Left renal pelvis (tissue), 4 donors: Measurements from ENCODE around the gene VKORC1. TPM values are rescaled to one million over a fixed set of nuclear protein-coding genes. Genes with fewer than 3 reads are reported as not detected.

Experiments used
- DNase-seq, 4 donors: peaks; one replicate each; pipeline ENCODE4 v3.0.0-alpha.2; 2013; ENCODE audit warnings: low read depth in 4 of 4, low spot score in 3 of 4
- polyA plus RNA-seq, 4 donors: library from polyadenylated mRNA; unstranded; fragments of 120-200 nt; gene quantifications; one replicate each; pipeline ENCODE4 v1.2.1, GENCODE V29; 2013; ENCODE audit not compliant: insufficient read length in 4 of 4

VKORC1 gene
- polyA plus RNA-seq, 4 donors = 74.1 to 77.8 (median 76.9) TPM

DNA sequence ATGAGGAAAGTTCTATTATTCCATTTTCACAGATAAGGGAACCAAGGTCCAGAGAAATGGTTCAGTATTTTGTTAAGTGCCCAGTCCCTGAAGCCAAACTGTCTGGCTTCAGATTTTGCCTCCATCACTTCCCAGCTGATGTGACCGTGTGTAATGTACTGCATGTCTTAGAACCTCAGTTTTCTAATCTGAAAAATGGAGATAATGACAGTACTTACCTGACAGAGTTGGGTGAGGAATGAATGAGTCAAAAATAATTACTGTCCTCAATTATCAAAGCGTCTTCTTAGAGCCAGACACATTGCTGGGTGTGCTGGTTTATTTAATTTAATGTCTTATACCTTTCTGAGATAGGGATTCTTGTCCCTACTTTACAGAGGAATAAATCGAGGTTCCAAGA lies 27.3 kb downstream of the VKORC1 start:
- no peak for DNase-seq

DNA sequence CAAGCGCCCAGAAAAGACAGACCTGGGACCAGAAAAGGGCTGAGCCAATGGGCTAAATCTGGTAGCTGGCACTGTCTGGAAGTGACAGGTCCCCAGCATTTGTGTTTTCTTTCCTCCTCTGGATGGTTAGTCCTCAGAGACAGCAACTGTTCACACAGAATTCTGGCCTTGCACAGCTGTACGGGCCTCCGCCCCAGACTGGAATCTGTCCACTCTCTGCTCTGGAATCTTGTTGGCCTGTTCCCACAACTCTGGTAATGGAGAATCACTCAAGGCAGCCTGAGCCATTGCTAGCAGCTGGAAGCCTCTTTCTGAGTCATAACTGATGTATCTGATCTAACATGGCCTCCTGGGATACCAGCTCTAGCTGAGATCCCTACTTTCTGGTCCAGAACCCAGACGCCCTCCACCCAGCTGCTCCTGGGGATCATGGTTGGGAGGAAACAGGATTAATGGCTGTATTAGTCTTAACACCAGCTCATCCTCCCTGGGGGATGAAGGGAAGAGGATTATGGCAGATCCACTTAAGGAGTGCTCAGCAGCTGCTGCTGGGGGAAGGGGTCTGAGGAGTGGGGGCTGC lies 29.6 kb downstream of the VKORC1 start:
- DNase-seq = no peak

DNA sequence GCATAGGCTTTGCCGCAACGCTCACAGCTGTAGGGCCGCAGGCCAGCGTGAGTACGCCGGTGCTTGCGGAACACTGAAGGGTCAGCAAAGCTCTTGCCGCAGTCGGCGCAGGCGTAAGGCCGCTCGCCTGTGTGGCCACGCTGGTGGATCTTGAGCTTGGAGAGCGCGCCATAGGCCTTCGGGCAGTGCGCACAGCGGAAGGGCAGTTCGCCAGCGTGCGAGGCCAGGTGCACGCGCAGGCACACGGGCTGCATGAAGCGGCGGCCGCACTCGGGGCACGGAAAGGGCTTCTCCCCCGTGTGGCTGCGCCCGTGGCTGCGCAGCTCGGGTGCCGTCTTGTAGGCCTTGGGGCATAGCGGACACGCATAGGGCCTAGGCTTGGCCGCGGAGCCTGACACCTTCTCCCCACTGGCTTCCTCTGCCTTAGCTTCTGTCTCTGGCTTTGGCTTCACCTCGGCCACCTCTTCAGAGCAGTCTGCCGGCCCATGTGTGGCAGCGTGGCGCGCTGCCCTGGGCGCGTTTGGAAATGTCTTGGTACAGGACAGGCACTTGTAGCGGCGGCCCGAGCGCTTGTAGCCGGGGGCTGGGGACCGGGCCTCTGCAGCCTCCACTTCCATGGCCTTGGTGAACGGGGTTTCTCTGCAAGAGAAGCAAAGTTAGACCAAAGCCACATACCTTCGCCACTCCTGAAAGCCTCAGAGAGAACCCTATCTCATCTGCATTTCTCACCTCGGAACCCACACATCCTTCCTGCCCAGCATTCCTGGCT lies 30.6 kb downstream of the VKORC1 start:
- no peak for DNase-seq

DNA sequence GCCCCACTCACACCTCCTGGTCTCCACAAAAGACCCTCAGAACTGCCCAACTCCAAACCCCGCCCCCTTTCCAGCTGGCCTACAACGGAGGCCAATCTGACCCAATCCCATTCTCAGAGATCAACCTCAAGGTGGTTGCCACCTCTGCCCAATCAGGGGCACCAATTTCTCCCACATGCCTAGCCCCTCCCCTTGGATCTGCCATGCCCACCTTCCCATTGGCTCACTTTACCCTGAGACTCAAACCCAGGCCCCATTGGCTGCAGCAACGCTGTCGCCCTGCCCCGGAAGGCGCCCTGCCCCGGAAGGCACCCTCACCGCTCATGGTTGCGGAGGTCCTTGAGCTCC lies 31.1 kb downstream of the VKORC1 start:
- DNase-seq = no peak

DNA sequence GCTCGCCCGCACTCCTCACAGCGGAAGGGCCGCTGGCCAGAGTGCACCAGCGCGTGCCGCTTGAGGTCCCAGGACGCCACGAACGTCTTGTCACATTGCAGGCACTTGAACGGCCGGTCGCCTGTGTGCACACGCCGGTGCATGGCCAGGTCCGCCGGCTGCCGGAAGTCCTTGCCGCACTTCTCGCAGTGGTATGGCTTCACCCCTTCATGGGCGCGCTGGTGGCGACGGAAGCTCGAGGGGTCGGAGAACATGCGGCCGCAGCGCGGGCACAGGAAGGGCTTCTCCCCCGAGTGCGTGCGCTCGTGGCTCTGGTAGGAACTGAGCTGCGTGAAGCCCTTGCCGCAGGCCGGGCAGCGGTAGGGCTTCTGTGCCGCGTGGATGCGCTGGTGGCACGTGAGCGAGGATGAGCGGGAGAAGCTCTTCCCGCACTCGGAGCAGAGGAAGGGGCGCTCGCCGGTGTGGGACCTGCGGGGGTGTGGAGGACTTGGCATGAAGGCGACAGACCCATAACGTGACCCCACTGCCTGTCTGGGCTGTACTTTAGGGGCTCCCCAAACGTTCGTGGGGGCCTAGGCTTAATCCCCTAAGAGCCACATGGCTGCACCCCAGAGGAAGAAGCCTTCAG lies 32.7 kb downstream of the VKORC1 start:
- no peak for DNase-seq

DNA sequence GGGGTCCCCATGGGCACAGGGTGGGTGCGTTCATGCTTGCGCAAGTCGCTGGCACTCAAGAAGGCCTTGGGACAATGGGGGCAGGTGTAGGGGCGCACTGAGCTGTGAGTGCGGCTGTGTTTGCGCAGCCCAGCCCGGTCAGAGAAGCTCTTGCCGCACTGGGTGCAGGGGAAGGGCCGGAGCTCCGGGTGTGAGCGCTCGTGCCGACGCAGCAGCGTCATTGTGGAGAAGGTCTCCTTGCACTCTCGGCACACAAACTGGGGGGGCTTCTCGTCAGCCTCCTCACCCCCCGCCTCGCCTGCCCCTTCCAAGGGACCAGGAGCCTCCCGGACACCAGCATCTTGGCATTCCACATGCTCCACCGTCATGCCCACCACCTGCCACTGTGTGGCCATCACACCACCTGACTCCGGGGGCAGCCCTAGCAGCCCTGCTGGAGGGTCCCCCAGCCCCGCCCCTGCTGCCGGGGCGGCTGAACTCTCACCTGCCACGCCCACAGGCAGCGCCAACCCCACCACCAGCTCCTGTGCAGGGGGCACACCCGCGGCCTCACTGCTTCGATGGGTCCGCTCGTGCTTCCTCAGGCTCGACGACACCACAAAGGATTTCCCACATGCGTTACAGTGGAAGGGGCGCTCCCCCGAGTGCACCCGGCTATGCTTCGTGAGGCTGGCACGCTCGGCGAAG lies 33.3 kb downstream of the VKORC1 start:
- no peak for DNase-seq

DNA sequence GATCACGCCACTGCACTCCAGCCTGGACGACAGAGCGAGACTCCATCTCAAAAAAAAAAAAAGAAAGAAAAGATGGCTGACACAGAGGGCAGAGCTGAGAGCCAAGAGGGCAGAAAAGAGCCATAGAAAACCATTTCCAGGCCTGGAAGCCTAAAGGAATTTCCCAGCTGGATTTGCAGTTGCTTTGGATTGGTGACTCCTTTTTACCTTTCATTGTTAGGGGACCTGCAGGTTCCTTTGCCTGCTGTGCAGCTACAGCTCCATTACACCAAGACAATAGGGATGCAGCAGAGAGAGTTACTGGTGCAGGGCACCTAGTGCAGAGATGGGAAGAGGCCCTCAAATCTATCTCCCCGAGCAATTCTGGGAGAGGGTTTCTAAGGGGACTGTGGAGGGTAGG lies 39.0 kb downstream of the VKORC1 start:
- no peak for DNase-seq

DNA sequence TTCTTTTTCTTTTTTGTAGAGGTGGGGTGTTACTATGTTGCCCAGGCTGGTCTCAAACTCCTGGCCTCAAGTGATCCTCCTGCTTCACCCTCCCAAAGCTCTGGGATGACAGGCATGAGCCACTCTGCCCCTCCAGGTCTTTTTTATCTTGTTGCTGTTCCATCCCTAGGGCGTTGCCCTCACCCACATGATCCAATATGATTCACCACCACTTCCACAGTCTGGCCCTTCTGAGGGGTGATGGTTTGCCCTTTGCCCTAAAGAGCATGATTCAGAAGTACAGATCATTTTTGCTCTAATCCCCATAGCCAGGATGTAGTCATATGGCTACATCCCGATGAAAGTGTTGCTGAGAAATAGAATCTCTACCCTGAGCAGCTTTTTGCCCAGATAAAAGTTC lies 42.5 kb downstream of the VKORC1 start:
- no peak for DNase-seq

DNA sequence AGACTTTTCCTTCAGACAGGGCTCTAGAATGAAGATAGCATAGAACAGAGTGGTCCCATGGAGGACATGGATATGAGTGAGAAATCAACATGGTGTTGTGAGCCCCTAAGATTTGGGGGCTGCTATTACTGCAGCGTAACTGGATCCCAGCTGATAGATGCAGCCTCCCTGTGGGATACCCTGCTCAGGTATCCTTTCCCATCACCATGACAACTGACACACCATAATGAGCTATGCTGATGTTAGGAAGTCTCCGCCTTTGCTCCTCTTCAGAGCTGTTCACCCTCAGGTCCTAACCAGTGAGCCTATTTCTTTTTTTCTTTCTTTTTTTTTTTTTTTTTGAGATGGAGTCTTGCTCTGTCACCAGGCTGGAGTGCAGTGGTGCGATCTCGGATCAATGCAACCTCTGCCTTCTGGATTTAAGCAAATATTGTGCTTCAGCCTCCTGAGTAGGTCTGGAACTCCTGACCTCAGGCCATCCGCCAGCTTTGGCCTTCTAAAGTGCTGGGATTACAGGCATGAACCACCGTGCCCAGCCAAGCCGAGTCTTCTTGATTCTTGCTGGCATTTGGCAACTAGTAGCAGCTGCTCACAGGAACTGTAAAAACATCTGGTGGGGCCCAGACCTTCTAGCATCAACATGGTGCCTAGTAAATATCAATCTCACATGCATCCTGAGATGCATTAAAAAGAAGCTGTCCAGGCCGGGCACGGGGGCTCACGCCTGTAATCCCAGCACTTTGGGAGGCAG lies 44.1 kb downstream of the VKORC1 start:
- no peak for DNase-seq

DNA sequence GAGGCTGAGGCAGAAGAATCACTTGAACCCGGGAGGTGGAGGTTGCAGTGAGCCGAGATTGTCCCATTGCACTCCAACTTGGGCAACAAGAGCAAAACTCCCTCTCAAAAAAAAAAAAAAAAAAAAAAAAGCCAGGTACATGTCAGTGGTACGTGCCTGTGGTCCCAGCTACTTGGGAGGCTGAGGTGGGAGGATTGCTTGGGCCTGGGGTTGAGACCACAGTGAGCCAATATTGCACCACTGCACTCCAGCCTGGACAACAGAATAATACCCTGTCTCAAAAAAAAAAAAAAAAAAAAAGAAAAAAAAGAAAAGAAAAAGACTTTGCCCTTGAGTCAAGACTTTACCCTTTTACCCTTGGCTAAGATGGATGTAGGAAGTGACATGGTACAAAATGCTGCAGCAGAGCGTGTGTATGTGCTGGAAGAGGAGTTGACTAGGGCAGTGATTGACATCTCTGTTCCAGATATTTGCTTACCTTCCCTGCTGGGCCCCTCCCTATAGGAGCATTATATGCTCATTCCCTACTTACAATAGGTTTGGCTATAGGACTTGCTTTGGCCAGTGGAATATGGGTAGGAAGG lies 50.6 kb downstream of the VKORC1 start:
- no peak for DNase-seq

DNA sequence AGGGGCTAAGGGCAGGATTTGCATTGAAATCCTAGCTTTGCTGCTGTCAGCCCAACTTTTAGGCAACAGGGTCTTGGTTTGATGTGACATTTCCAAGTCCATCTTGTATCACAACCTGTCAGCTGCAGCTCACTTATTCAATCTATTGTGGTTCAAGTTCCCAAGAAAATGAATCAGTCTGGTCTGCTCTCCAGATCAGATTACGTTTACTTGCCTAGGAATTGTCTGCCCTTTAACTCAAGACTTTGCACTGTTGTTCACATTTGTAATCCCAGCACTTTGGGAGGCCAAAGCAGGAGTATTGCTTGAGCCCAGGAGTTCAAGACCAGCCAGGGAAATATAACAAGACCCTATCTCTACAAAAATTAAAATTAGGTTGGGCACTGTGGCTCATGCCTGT lies 51.2 kb downstream of the VKORC1 start:
- DNase-seq = no peak

DNA sequence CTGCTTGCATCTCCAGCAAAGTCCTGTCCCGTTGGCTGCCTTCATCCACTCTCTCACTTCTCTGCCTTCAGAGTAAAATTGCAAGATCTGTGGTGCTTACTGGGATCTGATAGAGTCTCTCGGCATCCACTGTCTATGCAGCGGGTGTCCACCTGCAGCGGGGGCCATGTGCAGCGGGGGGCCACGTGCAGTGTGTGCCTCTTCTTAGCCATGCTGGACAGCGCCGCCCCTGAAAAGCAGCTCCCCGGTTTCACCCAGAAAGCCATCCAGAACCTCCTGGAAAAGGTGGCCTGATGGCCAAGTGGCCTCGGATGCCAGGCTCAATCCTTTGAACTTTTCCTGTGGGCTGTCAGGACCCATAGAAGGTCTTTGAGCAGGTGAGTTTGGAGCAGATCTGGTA lies 51.7 kb downstream of the VKORC1 start:
- DNase-seq = no peak

Other genes starting within 250 kb of the VKORC1 start
- gene BCL7C, start 200.7 kb downstream of the VKORC1 start, polyA plus RNA-seq = 10 to 100 TPM; 35.3 to 51.7 (median 43.7) TPM
- gene CTF1, start 198.2 kb downstream of the VKORC1 start, polyA plus RNA-seq = 1 to 10 TPM; 6.9 to 8.8 (median 7.7) TPM
- 10 to 100 TPM; 16.5 to 35.4 (median 18.3) TPM for gene FBXL19, start 171.2 kb downstream of the VKORC1 start, polyA plus RNA-seq
- 10 to 100 TPM; 13.1 to 18.7 (median 17.4) TPM for gene ORAI3, start 145.7 kb downstream of the VKORC1 start, polyA plus RNA-seq
- 10 to 100 TPM; 15.2 to 20.7 (median 15.7) TPM for gene SETD1A, start 137.0 kb downstream of the VKORC1 start, polyA plus RNA-seq
- gene HSD3B7, start 109.6 kb downstream of the VKORC1 start, polyA plus RNA-seq = 10 to 100 TPM in 2 of 4 donors, 1 to 10 TPM in 2; 6.7 to 11.8 (median 8.9) TPM
- 1 to 10 TPM; 1.2 to 2.8 (median 2.2) TPM for gene STX1B, start 84.2 kb downstream of the VKORC1 start, polyA plus RNA-seq
- 10 to 100 TPM; 29.1 to 48.6 (median 34.8) TPM for gene STX4, start 61.2 kb downstream of the VKORC1 start, polyA plus RNA-seq
- gene ZNF668, start 20.6 kb downstream of the VKORC1 start, polyA plus RNA-seq = 1 to 10 TPM; 4.6 to 9.0 (median 5.7) TPM
- 10 to 100 TPM; 10.3 to 15.0 (median 11.7) TPM for gene ZNF646, start 20.4 kb downstream of the VKORC1 start, polyA plus RNA-seq
- gene PRSS53, start 5.9 kb downstream of the VKORC1 start, polyA plus RNA-seq = 1 to 10 TPM in 3 of 4 donors, under 1 TPM in 1; 0.59 to 2.1 (median 1.1) TPM
- 10 to 100 TPM; 30.1 to 46.3 (median 35.9) TPM for gene BCKDK, start 13.6 kb upstream of the VKORC1 start, polyA plus RNA-seq
- 10 to 100 TPM; 54.1 to 80.2 (median 62.6) TPM for gene KAT8, start 22.9 kb upstream of the VKORC1 start, polyA plus RNA-seq
- gene PRSS8, start 40.9 kb upstream of the VKORC1 start, polyA plus RNA-seq = 10 to 100 TPM in 3 of 4 donors, 1 to 10 TPM in 1; 2.1 to 70.6 (median 54.9) TPM
- gene PRSS36, start 55.3 kb upstream of the VKORC1 start, polyA plus RNA-seq = 1 to 10 TPM in 2 of 4 donors, under 1 TPM in 2; 0.73 to 2.4 (median 1.5) TPM
- 100 to 1,000 TPM; 577 to 823 (median 699) TPM for gene FUS, start 85.3 kb upstream of the VKORC1 start, polyA plus RNA-seq
- 10 to 100 TPM in 2 of 4 donors, 1 to 10 TPM in 2; 8.5 to 13.7 (median 10.9) TPM for gene PYCARD, start 108.0 kb upstream of the VKORC1 start, polyA plus RNA-seq
- under 1 TPM; 0.04 to 0.15 (median 0.11) TPM for gene TRIM72, start 119.3 kb upstream of the VKORC1 start, polyA plus RNA-seq
- gene PYDC1, start 122.3 kb upstream of the VKORC1 start, polyA plus RNA-seq = not detected
- gene ITGAM, start 165.2 kb upstream of the VKORC1 start, polyA plus RNA-seq = 1 to 10 TPM; 1.3 to 5.4 (median 2.5) TPM